Natural killer cell (primary cell): Measurements from ENCODE around the gene ARHGAP26. TPM values are rescaled to one million over a fixed set of nuclear protein-coding genes. Genes with fewer than 3 reads are reported as not detected.

Source experiments
- ATAC-seq, 3 donors: fragments of 150-1000 bp in 2 of 3; fragments of 200-7000 bp in 1 of 3; cut with Tn5 transposase; 1 replicate in 1 of 3; 2 replicates in 2 of 3; pipeline ENCODE4 v1.10.0; 2021; ENCODE audit warnings: mild to moderate bottlenecking in 2 of 3, moderate library complexity in 2 of 3
- DNase-seq, 2 donors: peaks; one replicate each; pipeline versions ENCODE4 v3.0.0 to v3.0.0-alpha.2; 2013 to 2021; ENCODE audit warnings: mixed read lengths in 1 of 2
- H3K27ac ChIP-seq: one replicate; pipeline ENCODE4 v1.5.1; 2013; ENCODE audit warnings: mild to moderate bottlenecking, low read length
- H3K27me3 ChIP-seq: one replicate; pipeline ENCODE4 v1.6.1; 2013; ENCODE audit warnings: low read length; ENCODE audit not compliant: control insufficient read depth, insufficient read depth
- H3K36me3 ChIP-seq: one replicate; pipeline ENCODE4 v1.6.1; 2013; ENCODE audit warnings: low read length; ENCODE audit not compliant: control insufficient read depth, insufficient read depth
- H3K4me1 ChIP-seq: one replicate; pipeline ENCODE4 v1.6.1; 2013; ENCODE audit warnings: low read length; ENCODE audit not compliant: control insufficient read depth, insufficient read depth
- H3K4me3 ChIP-seq: one replicate; pipeline ENCODE4 v1.5.1; 2013; ENCODE audit warnings: low read length
- H3K9me3 ChIP-seq: one replicate; pipeline ENCODE4 v1.6.1; 2013; ENCODE audit warnings: low read length; ENCODE audit not compliant: control insufficient read depth, insufficient read depth
- H3K27ac Mint-ChIP-seq, 2 donors: one replicate each; pipeline ENCODE4 v1.8.0; 2022; ENCODE audit warnings: mild to moderate bottlenecking in 2 of 2, mixed read lengths in 2 of 2, moderate library complexity in 1 of 2
- H3K27me3 Mint-ChIP-seq, 2 donors: one replicate each; pipeline ENCODE4 v1.8.0; 2022; ENCODE audit warnings: low read depth in 2 of 2, mixed read lengths in 2 of 2
- H3K36me3 Mint-ChIP-seq: one replicate; pipeline ENCODE4 v1.8.0; 2022; ENCODE audit warnings: mixed read lengths
- H3K4me1 Mint-ChIP-seq, 2 donors: one replicate each; pipeline ENCODE4 v1.8.0; 2022; ENCODE audit warnings: mixed read lengths in 2 of 2
- H3K4me3 Mint-ChIP-seq: one replicate; pipeline ENCODE4 v1.8.0; 2022; ENCODE audit warnings: mild to moderate bottlenecking, moderate library complexity, mixed read lengths
- H3K9me3 Mint-ChIP-seq, 2 donors: one replicate each; pipeline ENCODE4 v1.8.0; 2022; ENCODE audit warnings: mixed read lengths in 2 of 2
- WGBS: methylation state at CpG from one replicate; pipeline ENCODE4 v1.1.7; 2013; ENCODE audit warnings: missing lambda C conversion rate; ENCODE audit not compliant: insufficient coverage; 5-methylcytosine and 5-hydroxymethylcytosine counted together
- intact Hi-C: fragments of 100-400 bp; cut with micrococcal nuclease; formaldehyde crosslinking; loops from one replicate; pipeline ENCODE4 v1.14.2; 2022
- total RNA-seq, 4 donors: library from RNA; stranded (reverse); fragments of 120-200 nt in 1 of 4; gene quantifications; one replicate each; pipeline versions ENCODE4 v1.2.3 to v1.2.4, GENCODE V29; 2013 to 2022
- TF ChIP-seq, protein P1 (sequence below): fragments of 200-600 bp; IDR thresholded peaks from one replicate; pipeline ENCODE4 v1.8.0; 2022; ENCODE audit warnings: antibody characterized with exemption

Gene ARHGAP26
- total RNA-seq, 3 donors from 2014 or later (not counting 1 experiment from before 2014, with no cell fraction given) = 153 to 159 (median 158) TPM

DNA sequence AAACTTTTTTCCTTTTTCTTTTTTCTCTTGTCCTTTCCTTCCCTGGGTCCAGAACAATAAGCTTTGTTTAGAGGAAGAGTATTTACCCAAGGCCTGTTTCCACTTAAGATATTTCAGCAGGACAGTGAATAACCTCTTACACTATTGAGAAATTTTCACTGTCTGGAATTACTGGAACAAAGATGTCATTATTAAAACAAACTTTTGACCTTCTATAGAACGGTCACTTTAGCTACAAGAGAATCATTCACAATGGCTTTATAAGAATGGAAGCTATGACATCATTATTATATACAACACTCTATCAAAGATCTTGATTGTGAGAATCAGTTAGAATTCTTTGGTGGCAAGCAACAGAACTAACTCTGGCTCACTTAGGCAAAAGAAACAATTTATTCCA is 22.0 kb upstream of the ARHGAP26 start:
- H3K4me3 ChIP-seq = no peak overlapping the region
- no peak for DNase-seq
- Mint-ChIP-seq H3K9me3 (no peaks in the 10 kb centered on the region), H3K36me3 (no peaks in the 10 kb centered on the region), H3K4me3 (no peak overlapping the region), H3K4me1 (peaks cover 14 to 18% of the 10 kb centered on the region in 2 donors), H3K27me3 (no peaks in the 10 kb centered on the region), H3K27ac (no peak overlapping the region)
- H3K9me3 ChIP-seq = no peaks in the 10 kb centered on the region
- intact Hi-C loops = loop anchor here (1.0 to 2.0 kb wide), 3 partner anchors 119 to 141 kb away; no protein-coding TSS in a partner anchor
- ATAC-seq = no peak
- no peak overlapping the region for H3K27ac ChIP-seq
- TF ChIP-seq, protein P1, sequence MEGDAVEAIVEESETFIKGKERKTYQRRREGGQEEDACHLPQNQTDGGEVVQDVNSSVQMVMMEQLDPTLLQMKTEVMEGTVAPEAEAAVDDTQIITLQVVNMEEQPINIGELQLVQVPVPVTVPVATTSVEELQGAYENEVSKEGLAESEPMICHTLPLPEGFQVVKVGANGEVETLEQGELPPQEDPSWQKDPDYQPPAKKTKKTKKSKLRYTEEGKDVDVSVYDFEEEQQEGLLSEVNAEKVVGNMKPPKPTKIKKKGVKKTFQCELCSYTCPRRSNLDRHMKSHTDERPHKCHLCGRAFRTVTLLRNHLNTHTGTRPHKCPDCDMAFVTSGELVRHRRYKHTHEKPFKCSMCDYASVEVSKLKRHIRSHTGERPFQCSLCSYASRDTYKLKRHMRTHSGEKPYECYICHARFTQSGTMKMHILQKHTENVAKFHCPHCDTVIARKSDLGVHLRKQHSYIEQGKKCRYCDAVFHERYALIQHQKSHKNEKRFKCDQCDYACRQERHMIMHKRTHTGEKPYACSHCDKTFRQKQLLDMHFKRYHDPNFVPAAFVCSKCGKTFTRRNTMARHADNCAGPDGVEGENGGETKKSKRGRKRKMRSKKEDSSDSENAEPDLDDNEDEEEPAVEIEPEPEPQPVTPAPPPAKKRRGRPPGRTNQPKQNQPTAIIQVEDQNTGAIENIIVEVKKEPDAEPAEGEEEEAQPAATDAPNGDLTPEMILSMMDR = no peak
- WGBS = no CpG with 5 or more reads among the region's 1 CpG
- peaks cover 3% of the 10 kb centered on the region for H3K4me1 ChIP-seq
- no peaks in the 10 kb centered on the region for H3K36me3 ChIP-seq
- no peaks in the 10 kb centered on the region for H3K27me3 ChIP-seq

DNA sequence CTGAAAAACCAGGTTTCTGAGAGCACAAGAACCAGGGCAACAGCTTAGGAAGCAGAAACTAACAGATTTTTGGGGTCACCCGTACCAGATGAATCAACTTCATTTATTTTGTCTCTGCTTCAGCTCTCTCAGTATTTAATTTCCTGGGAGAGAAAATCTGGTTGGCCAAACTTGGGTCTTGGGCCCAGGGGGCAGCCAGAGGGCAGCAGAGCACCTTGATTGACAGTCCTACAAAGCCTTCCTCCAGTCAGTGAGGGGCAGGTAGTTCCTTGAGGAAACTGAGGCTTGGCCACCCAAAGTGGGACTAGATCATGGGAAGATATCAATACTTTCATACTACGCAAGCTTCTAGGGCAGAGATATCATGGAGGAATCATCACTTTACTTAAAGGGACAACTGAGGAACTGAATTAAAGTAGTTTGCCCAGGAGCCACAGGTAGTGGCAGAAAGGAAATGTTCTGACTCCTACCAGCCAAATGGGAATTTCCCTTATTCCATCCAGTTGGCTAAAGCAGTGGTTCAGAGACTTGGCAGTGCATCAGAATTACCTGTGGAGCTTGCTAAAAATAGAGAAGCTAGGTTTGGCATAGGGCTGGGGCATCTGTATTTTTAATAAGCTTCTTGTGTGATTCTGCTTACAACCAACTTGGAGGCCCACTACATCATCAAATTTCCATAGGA is 21.5 kb upstream of the ARHGAP26 start:
- H3K36me3 Mint-ChIP-seq = no peaks in the 10 kb centered on the region

DNA sequence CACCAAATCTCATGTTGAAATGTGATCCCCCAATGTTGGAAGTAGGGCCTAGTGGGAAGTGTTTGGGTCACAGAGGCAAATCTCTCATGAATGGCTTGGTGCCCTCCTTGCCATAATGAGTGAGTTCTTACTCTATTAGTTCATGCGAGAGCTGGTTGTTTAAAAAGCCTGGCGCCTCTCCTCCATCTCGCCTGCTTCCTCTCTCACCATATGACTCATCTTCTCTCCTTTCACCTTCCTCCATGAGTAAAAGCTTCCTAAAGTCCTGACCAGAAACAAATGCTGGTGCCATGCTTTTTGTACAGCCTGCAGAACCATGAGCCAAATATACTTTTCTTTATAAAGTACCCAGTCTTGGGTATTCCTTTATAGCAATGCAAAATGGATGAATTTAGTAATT is 20.9 kb upstream of the ARHGAP26 start:
- no peak overlapping the region for H3K27ac Mint-ChIP-seq
- 31% methylated on average over 3 of the region's 3 CpGs for WGBS

More for the DNA sequence above, 21.5 kb upstream of the ARHGAP26 start:
- no peak overlapping the region for H3K4me3 ChIP-seq
- intact Hi-C loops = loop anchor here (1.0 to 2.0 kb wide), 3 partner anchors 119 to 140 kb away; no protein-coding TSS in a partner anchor
- no peaks in the 10 kb centered on the region for H3K36me3 ChIP-seq
- H3K9me3 Mint-ChIP-seq = no peaks in the 10 kb centered on the region
- H3K27me3 ChIP-seq = no peaks in the 10 kb centered on the region
- H3K9me3 ChIP-seq = no peaks in the 10 kb centered on the region
- H3K4me1 ChIP-seq = peaks cover 3% of the 10 kb centered on the region
- DNase-seq (peak; percentile 42 to 79), ATAC-seq (peak; percentile 64 to 82 (median 66))
- TF ChIP-seq, protein P1 = peak; percentile 74
- peaks cover 14 to 23% of the 10 kb centered on the region in 2 donors for H3K4me1 Mint-ChIP-seq
- H3K27ac Mint-ChIP-seq = no peak overlapping the region
- WGBS = 94% methylated on average over 2 of the region's 2 CpGs
- no peak overlapping the region for H3K4me3 Mint-ChIP-seq
- H3K27me3 Mint-ChIP-seq = no peaks in the 10 kb centered on the region
- no peak overlapping the region for H3K27ac ChIP-seq

More for the DNA sequence above, 20.9 kb upstream of the ARHGAP26 start:
- Histone ChIP-seq H3K36me3 (no peaks in the 10 kb centered on the region), H3K4me1 (peaks cover 3% of the 10 kb centered on the region), H3K9me3 (no peaks in the 10 kb centered on the region), H3K27ac (no peak overlapping the region), H3K27me3 (no peaks in the 10 kb centered on the region), H3K4me3 (no peak overlapping the region)
- no peaks in the 10 kb centered on the region for H3K36me3 Mint-ChIP-seq
- ATAC-seq = peak in 1 of 3 donors; percentile 54
- H3K27me3 Mint-ChIP-seq = no peaks in the 10 kb centered on the region
- H3K9me3 Mint-ChIP-seq = no peaks in the 10 kb centered on the region
- peaks cover 14 to 23% of the 10 kb centered on the region in 2 donors for H3K4me1 Mint-ChIP-seq
- H3K4me3 Mint-ChIP-seq = no peak overlapping the region
- TF ChIP-seq, protein P1 = no peak
- DNase-seq = peak in 1 of 2 donors; percentile 11
- intact Hi-C loops = loop anchor here (2.0 kb wide), 1 partner anchor 139 kb away; no protein-coding TSS in a partner anchor
